GM18526 (cell line): ENCODE measurements around the gene STXBP4.

ENCODE experiments used
- POLR2A ChIP-seq: IDR thresholded peaks from 3 replicates; pipeline ENCODE4 v1.6.1; 2011; ENCODE audit not compliant: insufficient read length; ENCODE audit errors: extremely low read depth

Gene STXBP4, protein sequence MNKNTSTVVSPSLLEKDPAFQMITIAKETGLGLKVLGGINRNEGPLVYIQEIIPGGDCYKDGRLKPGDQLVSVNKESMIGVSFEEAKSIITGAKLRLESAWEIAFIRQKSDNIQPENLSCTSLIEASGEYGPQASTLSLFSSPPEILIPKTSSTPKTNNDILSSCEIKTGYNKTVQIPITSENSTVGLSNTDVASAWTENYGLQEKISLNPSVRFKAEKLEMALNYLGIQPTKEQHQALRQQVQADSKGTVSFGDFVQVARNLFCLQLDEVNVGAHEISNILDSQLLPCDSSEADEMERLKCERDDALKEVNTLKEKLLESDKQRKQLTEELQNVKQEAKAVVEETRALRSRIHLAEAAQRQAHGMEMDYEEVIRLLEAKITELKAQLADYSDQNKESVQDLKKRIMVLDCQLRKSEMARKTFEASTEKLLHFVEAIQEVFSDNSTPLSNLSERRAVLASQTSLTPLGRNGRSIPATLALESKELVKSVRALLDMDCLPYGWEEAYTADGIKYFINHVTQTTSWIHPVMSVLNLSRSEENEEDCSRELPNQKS

DNA sequence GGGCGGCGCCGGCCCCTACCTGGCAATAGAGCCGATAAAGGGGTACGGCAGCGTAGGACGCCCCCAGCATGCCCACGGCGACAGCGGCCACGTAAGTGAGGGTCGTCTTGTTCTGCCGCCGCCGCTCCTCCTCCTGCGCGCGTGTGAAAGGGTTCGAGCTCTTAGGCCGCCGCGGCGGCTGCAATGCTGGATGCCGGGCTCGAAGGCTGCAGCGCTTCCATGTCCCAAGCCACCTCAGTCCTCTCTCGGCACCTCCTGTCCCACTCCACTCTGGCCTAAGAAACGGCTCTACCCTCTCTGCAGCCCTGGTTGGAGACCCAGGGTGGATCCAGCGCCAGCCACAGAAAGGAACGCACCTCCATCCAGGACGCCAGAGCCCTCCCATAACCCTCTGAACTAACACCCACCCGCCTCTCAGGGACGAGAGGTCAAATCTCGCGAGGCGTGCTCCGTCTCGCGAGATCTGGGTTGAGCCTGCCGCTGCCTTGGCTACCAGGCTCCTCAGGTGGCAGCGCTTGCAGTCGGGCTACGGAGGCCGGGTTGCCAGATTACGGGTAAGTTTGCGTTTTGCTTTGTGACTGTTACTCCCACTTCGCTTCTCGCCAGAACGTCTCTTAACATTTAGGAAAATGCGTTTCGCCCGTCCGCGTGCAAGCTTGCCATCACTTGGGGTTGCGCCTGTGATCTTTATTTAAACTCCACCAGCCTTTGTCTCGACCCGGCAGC lies at the start of gene STXBP4, which contains the start of gene COX11:
STXBP4 (plus strand) TSS at position 504 of the 726 bp plus-strand sequence. CDS start 17,455 bp downstream, outside the sequence.
COX11 (minus strand) TSS at position 393 of the 726 bp plus-strand sequence; CDS start at position 385, 8 bp downstream.
- peak; percentile 90 for TF ChIP-seq POLR2A

DNA sequence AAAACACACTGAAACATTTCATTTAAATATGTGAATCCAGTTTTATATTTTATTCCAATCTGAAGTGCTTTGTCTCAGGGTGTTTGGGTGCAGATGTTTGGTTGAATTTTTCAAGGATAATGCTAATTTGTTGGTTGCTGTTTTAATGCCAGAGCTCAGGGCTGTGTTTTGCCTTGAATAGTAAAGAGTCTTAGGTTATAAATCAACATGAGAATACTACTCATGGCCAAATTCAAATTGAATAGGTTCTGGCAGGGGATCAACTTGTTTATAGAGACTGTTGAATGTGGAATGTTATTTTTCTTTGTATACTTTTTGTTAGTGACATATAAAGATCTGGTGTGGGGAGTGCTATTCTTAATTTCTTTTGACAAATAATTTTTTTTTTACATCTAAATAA lies 49.1 kb upstream of the STXBP4 start:
- no peak for TF ChIP-seq POLR2A

DNA sequence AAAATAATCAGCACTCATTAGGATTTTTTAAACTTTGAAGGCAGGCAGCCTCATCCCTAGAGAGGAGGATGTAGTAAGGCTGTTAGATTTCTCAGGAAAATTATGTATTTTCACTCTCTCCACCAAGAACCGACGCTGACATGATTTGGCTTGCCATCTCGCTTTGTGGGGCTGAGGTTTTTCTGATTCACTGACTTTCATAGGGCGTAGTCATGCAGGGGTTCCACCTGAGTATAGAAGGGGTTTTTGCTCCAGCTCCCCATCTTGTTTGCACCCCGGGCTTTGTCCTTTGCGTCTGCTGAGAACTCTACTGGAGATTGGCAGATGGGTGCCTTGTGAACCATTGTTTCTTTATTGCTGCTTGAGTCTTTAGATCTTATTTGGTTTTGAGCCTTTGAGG lies 47.7 kb upstream of the STXBP4 start:
- TF ChIP-seq POLR2A: no peak

DNA sequence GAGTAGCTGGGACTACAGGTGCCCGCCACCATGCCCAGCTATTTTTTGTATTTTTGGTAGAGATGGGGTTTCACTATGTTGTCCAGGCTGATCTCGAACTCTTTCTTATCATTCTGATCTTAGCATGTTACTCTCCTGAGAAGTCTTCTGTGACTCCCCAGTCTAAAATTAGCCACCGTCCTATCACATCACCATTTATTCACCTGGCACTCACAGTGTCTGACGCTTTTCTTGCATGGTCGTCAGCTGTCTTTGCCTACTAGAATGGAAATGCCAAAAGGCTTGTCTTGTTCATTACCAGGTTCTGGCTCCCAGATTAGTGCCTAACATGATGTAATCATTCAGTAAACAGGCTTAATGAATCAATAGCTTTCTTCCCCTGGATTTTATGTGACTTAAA lies 44.2 kb upstream of the STXBP4 start:
- TF ChIP-seq POLR2A: no peak

DNA sequence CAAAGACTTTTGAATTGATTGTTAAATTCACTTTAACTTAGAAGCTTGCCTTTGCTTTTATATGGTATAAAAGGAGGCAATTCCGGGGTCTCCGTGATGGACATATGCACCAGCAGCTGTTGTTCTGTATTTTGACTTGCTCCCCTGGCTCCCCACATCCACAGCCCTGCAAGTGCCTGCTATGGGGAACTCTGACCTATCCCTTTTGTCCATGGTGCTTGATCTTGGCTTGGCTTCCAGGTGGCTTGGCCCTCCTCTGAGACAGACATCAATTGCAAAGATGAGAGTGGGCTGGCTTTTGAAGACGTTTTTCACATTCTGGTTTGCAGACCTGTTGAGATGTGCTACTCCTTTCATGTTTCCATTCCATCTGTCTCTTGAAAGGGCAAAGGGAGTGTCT lies 41.0 kb upstream of the STXBP4 start:
- no peak for TF ChIP-seq POLR2A

DNA sequence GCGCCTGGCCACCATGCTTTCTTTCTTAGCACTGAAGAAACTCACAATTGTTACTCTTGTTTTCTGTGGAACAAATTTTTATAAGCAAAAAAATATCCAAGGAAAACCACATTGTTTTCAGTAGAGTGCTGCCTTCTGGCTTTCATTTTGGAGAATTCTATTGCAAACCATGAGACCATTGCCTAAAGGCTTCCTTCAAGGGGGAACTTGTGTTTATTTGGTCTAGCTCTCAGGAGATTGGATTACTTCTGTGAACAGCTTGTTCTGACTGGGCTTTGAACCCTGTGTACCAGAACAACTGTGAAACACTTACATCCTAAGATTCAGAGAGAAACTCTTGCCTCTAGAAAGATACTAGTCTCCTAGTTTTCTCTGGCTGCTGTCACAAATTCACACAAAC lies 35.9 kb upstream of the STXBP4 start:
- TF ChIP-seq POLR2A: no peak

DNA sequence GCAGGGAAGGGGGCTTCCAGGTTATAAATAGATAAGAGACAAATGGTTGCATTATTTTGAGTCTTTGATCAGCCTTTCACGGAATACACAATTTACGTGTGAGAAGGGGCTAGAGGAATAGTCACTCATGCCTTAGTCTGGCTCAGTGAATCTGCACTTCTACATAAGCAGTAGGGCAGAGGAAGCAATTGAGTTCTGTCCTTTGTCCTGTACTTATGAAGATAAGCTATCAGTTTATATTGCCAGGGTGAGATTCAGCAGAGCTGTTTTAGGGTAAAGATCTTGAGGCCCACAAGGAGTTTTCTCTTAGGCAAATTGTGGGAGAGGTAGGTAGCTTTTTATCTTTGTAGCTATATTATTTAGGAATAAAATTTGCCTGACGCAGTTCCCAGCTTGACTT lies 34.6 kb upstream of the STXBP4 start:
- no peak for TF ChIP-seq POLR2A

DNA sequence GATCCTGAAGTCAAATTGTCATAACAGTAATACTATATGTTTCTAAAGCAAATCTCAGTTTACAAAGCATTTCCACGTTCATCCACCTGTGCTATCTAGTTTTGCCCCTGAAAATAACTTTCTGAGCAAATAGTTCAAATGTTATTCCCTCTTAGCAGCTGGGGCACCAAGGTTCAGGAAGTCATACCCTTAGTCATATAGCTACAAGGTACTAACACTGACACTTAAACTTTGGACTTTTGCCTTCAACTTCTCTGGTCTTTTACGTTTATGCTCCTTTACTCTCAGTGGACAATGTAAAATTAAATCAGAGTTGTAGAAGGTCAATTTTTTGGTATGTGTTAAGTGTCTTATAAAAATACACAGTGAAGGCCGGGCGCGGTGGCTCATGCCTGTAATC lies 33.1 kb upstream of the STXBP4 start:
- TF ChIP-seq POLR2A: no peak

DNA sequence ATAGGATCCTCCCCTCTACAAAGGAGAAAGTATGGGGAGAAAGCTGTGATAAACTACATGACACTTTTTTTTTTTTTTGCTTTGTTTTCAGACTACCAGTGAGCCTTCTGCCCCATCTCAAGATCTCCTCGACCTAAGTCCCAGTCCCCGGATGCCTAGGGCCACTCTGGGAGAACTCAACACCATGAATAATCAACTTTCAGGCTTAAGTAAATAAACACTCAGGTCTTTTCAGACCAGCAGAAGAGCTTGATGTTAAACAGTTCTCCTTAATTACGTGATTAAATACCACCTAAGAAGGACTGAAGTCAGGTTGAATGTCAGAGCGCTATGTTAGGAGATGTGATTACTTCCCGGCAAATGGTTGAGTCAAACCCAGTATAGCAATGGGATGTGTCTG lies 31.5 kb upstream of the STXBP4 start:
- TF ChIP-seq POLR2A: no peak

DNA sequence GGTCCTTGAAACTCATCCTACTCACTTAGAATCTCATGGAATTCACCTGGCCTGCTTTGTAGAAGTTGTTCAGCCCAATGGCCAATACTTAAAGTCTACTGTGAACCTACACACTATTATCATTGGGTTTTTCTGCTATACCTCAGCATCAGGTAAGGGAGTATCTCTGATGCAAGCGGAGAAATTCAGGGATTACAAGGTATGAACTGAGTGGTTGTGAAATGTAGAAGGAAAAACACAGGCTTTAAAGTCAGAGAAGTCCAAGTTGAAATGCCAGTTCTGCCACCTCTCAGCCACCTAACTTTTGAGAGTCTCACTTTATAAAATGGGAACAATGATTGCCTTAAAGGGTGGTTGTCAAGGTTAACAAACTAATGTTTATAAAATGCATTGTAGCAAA lies 31.1 kb upstream of the STXBP4 start:
- TF ChIP-seq POLR2A: no peak

DNA sequence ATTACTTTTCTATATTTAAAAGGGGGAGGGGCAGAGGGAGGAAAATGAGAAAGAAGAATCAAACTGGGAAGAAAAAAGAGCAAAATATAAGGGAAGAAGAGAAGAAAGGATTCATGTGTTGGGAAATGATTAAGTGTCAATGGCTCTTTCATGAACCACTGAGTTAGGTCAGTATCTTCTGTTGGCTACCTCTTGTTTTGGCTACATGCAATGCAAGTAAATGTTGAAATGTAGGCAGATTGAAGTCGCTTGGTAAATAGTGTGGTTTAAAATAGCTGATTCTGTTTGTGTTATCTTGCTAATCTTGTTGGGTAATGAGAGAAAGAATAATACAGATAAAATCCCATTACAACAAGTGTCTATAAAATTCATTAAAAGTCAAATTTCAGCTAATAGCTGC lies 27.3 kb upstream of the STXBP4 start:
- no peak for TF ChIP-seq POLR2A

DNA sequence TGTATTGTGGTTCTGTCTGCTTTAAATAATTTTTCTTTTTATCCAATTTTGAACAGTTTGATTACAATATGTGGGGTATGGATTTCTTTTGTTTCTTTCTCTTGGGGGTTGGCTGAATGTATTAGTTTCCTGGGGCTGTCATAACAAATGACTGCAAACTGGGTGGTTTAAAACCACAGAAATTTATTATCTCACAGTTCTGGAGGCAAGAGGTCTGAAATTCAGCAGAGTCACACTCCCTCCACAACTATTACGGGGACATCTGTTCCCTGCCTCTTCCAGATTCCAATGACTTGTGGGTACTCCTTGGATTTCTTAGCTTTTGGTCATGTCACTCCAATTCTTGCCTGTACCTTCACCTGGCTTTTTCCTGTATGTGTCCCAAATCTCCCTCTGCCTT lies 23.8 kb upstream of the STXBP4 start:
- TF ChIP-seq POLR2A: no peak

DNA sequence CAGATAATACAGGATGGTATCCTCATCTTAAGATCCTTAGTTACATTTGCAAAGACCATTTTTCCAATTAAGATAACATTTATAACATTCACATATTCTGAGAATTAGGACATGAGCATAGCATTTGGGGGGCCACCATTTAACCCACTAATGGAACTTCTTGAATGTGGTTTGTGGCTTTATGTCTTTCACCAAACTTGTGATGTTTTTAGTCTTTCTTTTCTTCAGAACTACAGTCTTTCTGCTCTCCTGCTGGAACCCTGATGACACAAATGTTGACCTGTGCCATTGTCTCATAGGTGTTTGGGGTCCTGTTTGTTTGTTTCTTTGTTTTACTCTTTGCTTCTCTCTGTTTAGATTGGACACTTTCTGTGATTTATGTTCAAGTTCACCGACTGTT lies 23.3 kb upstream of the STXBP4 start:
- TF ChIP-seq POLR2A: no peak

DNA sequence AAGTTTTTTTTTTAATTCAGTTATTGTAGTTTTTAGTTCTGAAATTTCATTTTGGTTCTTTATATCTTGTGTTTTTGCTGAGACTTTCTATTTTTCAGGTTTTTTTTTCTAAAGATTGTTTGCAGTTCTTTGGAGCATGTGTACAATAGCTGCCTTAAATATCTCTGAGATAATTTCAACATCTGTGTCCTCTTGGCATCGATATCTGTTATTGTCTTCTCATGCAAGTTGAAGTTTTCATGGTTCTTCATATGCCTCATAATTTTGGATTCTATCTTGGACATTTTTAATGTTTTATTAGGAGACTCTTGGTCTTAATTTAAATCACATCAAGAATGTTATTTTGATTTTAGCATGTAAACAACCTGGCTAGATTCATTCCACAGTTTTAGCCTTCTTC lies 22.9 kb upstream of the STXBP4 start:
- no peak for TF ChIP-seq POLR2A

DNA sequence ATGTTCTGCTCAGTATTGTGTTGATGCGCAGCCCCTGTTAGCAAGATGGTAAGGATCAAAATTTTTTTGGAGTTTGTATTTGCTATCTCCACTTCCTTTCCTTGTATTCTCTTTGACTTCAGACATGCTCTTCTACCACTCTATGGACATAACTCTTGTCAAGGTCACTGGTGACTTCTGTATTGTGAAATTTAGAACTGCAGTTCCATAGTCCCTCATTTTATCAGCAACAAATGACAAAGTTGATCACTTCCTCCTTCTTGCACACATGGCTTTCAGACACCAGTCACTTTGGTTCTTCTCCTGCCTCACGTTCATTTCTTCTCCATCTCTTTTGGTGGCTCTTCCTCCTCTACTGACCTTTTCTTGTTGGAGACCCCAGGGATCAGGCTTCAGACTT lies 21.2 kb upstream of the STXBP4 start:
- no peak for TF ChIP-seq POLR2A

DNA sequence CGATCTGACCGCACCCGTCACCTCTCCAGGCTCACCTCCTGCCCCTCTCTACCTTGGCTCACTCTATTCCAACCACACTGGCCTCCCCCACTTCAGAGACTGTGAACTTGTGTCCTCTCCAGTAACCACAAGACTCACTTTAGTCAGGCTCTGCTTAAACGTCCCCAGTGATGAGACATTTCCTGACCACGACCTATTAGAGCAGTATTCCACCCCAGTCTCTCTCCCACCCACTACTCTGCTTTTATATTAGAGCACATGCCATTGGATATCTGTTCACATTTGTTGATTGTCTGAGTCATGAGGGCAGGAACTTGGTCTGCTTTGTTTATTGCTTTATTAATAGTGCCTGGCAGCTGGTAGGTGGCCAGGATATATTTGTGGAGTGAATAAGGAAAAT lies 20.2 kb upstream of the STXBP4 start:
- no peak for TF ChIP-seq POLR2A

DNA sequence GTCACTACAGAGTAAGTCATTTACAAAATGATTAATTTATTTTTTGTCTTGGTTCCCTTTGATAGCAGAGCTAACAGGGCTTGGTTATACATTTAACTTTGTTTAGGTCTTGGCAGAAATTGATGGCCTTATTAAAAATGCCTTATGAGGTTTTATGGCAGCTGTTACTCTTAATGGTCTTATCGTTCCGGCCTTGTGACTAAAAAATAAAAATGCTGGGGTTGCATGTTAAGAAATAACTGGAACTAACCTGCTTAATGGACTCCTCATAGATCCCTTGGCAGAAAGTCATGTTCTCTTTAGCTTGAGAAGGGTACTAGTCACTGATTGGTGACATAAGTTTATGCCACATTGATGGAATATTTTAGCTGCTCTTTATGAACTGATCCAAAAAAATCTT lies 18.4 kb upstream of the STXBP4 start:
- TF ChIP-seq POLR2A: no peak

DNA sequence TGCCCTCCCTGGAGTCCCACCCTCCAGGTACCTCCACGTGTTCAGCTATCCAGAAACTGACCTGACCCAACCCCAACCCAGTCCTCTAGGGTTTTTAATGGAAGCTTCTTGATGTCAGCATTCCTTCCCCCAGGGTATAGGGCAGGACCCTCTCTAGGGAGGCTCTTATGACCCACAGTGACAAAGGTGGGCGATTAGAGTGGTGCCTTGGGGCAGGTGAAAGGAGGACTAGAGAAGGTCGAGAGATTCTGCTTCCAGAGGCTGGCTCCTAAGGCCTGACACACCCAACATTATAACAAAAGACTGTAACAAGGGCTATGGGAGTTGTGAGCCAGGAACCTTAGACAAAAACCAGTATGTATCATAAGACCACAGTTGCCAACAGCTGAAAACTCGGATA lies 17.3 kb upstream of the STXBP4 start:
- TF ChIP-seq POLR2A: no peak
